MM.1S (cell line): ENCODE measurements around the gene EVA1C.

Source experiments
- CTCF ChIP-seq: fragments of 300-600 bp; sonication (generic); IDR thresholded peaks from 2 replicates; pipeline ENCODE4 v1.5.1; 2016; ENCODE audit warnings: antibody characterized with exemption, low read length, mixed read lengths
- EZH2 ChIP-seq: fragments of 300-600 bp; sonication (generic); optimal IDR thresholded peaks from 2 replicates; pipeline ENCODE3; 2017; ENCODE audit warnings: low read depth, mild to moderate bottlenecking, antibody characterized with exemption, low read length, mixed read lengths

GRCh38 chr21:32529679-32530078 lies 117.2 kb downstream of the EVA1C start:
- TF ChIP-seq EZH2 (no peak), CTCF (no peak)
